ENCODE measurements around the gene LCE6A. TPM values are rescaled to one million over a fixed set of nuclear protein-coding genes. Genes with fewer than 3 reads are reported as not detected.

The LCE6A gene
- total and polyA plus RNA-seq, 2 experiments from 2014 or later = not detected

GRCh38 chr1:152886758-152887409, 44.2 kb downstream of the LCE6A start:
- no peaks in the 10 kb centered on the region for H4K20me1 ChIP-seq (ENCODE audit: insufficient read depth, poor library complexity, severe bottlenecking)
- TF ChIP-seq CTCF (IDR thresholded peaks at IDR 0.05; ENCODE audit: poor library complexity) = no peak
- TF ChIP-seq EZH2 (IDR thresholded peaks at IDR 0.05; ENCODE audit: borderline replicate concordance) = no peak
- no peak for TF ChIP-seq EZH2phosphoT487 (IDR thresholded peaks at IDR 0.05; ENCODE audit: low read depth, severe bottlenecking, unreplicated experiment)
- no peaks in the 10 kb centered on the region for H3K79me2 ChIP-seq
- no peaks in the 10 kb centered on the region for H3K9me2 ChIP-seq (replicated peaks; ENCODE audit: insufficient read depth)
- H3K4me3 ChIP-seq = no peak overlapping the region
- H3K27ac ChIP-seq = no peak overlapping the region
- no peaks in the 10 kb centered on the region for H3K4me1 ChIP-seq (ENCODE audit: insufficient read depth)
- no peaks in the 10 kb centered on the region for H3K36me3 ChIP-seq (replicated peaks; ENCODE audit: insufficient read depth, low read depth)
- 54% methylated on average over 8 of the region's 8 CpGs for WGBS (ENCODE audit: low lambda C conversion rate, missing lambda C conversion rate)
- no peak overlapping the region for H3K4me2 ChIP-seq
- H3K27me3 ChIP-seq = no peaks in the 10 kb centered on the region
- peaks cover 5% of the 10 kb centered on the region for H3K9me3 ChIP-seq (ENCODE audit: low read depth)
- no peak overlapping the region for H2AFZ ChIP-seq
- DNase-seq (ENCODE audit: low spot score) = no peak

- peaks cover 6% of the 10 kb centered on the region for H3K9me3 ChIP-seq (ENCODE audit: low read depth)
- no peaks in the 10 kb centered on the region for H3K36me3 ChIP-seq (replicated peaks; ENCODE audit: insufficient read depth, low read depth)
- no peak overlapping the region for H3K4me3 ChIP-seq
- no peak overlapping the region for H3K4me2 ChIP-seq
- no peak for DNase-seq (ENCODE audit: low spot score)
- H3K4me1 ChIP-seq (ENCODE audit: insufficient read depth) = no peaks in the 10 kb centered on the region
- no peak overlapping the region for H2AFZ ChIP-seq
- no peaks in the 10 kb centered on the region for H4K20me1 ChIP-seq (ENCODE audit: insufficient read depth, poor library complexity, severe bottlenecking)
- 89% methylated on average over 1 of the region's 1 CpG for WGBS (ENCODE audit: low lambda C conversion rate, missing lambda C conversion rate)
- H3K9me2 ChIP-seq (replicated peaks; ENCODE audit: insufficient read depth) = no peaks in the 10 kb centered on the region
- H3K27ac ChIP-seq = no peak overlapping the region
- TF ChIP-seq EZH2 (IDR thresholded peaks at IDR 0.05; ENCODE audit: borderline replicate concordance) (no peak), CTCF (IDR thresholded peaks at IDR 0.05; ENCODE audit: poor library complexity) (no peak), EZH2phosphoT487 (IDR thresholded peaks at IDR 0.05; ENCODE audit: low read depth, severe bottlenecking, unreplicated experiment) (no peak)
- no peaks in the 10 kb centered on the region for H3K27me3 ChIP-seq
- H3K79me2 ChIP-seq = no peaks in the 10 kb centered on the region
These were observed 45.5 kb downstream of the LCE6A start for GRCh38 chr1:152888126-152888525.

Other genes with a start within 250 kb of the LCE6A start
- gene LCE3C, start 242.6 kb upstream of the LCE6A start, total RNA-seq = not detected in 2 replicates
- not detected in 2 replicates for gene LCE3C, start 242.6 kb upstream of the LCE6A start, polyA plus RNA-seq
- not detected in 2 replicates for gene LCE3B, start 229.0 kb upstream of the LCE6A start, total RNA-seq
- gene LCE3B, start 229.0 kb upstream of the LCE6A start, polyA plus RNA-seq = not detected in 2 replicates
- not detected in 2 replicates for gene LCE3A, start 219.8 kb upstream of the LCE6A start, total RNA-seq
- gene LCE3A, start 219.8 kb upstream of the LCE6A start, polyA plus RNA-seq = not detected in 2 replicates
- gene LCE2D, start 179.5 kb upstream of the LCE6A start, total RNA-seq = not detected in 2 replicates
- gene LCE2D, start 179.5 kb upstream of the LCE6A start, polyA plus RNA-seq = not detected in 2 replicates
- not detected in 2 replicates for gene LCE2C, start 167.6 kb upstream of the LCE6A start, total RNA-seq
- gene LCE2C, start 167.6 kb upstream of the LCE6A start, polyA plus RNA-seq = not detected in 2 replicates
- not detected in 2 replicates for gene LCE2B, start 156.7 kb upstream of the LCE6A start, total RNA-seq
- gene LCE2B, start 156.7 kb upstream of the LCE6A start, polyA plus RNA-seq = not detected in 2 replicates
- gene LCE2A, start 144.5 kb upstream of the LCE6A start, total RNA-seq = not detected in 2 replicates
- gene LCE2A, start 144.5 kb upstream of the LCE6A start, polyA plus RNA-seq = not detected in 2 replicates
- gene LCE4A, start 134.7 kb upstream of the LCE6A start, total RNA-seq = not detected in 2 replicates
- gene LCE4A, start 134.7 kb upstream of the LCE6A start, polyA plus RNA-seq = not detected in 2 replicates
- gene KPRP, start 84.8 kb upstream of the LCE6A start, total RNA-seq = not detected in 2 replicates
- gene KPRP, start 84.8 kb upstream of the LCE6A start, polyA plus RNA-seq = not detected in 2 replicates
- not detected in 2 replicates for gene LCE1F, start 67.7 kb upstream of the LCE6A start, total RNA-seq
- not detected in 2 replicates for gene LCE1F, start 67.7 kb upstream of the LCE6A start, polyA plus RNA-seq
- not detected in 2 replicates for gene LCE1E, start 56.6 kb upstream of the LCE6A start, total RNA-seq
- not detected in 2 replicates for gene LCE1E, start 56.6 kb upstream of the LCE6A start, polyA plus RNA-seq
- not detected in 2 replicates for gene LCE1D, start 46.1 kb upstream of the LCE6A start, total RNA-seq
- not detected in 2 replicates for gene LCE1D, start 46.1 kb upstream of the LCE6A start, polyA plus RNA-seq
- not detected in 2 replicates for gene LCE1C, start 36.2 kb upstream of the LCE6A start, total RNA-seq
- gene LCE1C, start 36.2 kb upstream of the LCE6A start, polyA plus RNA-seq = not detected in 2 replicates
- not detected in 2 replicates for gene LCE1B, start 30.9 kb upstream of the LCE6A start, total RNA-seq
- not detected in 2 replicates for gene LCE1B, start 30.9 kb upstream of the LCE6A start, polyA plus RNA-seq
- not detected in 2 replicates for gene LCE1A, start 15.4 kb upstream of the LCE6A start, total RNA-seq
- not detected in 2 replicates for gene LCE1A, start 15.4 kb upstream of the LCE6A start, polyA plus RNA-seq
- not detected in 2 replicates for gene LCE7A, start 17.1 kb downstream of the LCE6A start, total RNA-seq
- gene LCE7A, start 17.1 kb downstream of the LCE6A start, polyA plus RNA-seq = not detected in 2 replicates
- not detected in 2 replicates for gene SMCP, start 35.5 kb downstream of the LCE6A start, total RNA-seq
- gene SMCP, start 35.5 kb downstream of the LCE6A start, polyA plus RNA-seq = not detected in 2 replicates
- 0.52 TPM in 1 of 2 replicates, not detected in the other for gene IVL, start 65.7 kb downstream of the LCE6A start, total RNA-seq
- not detected in 2 replicates for gene IVL, start 65.7 kb downstream of the LCE6A start, polyA plus RNA-seq
- gene SPRR5, start 104.3 kb downstream of the LCE6A start, total RNA-seq = not detected in 2 replicates
- not detected in 2 replicates for gene SPRR5, start 104.3 kb downstream of the LCE6A start, polyA plus RNA-seq
- gene SPRR4, start 127.8 kb downstream of the LCE6A start, total RNA-seq = not detected in 2 replicates
- not detected in 2 replicates for gene SPRR4, start 127.8 kb downstream of the LCE6A start, polyA plus RNA-seq
- gene SPRR1A, start 141.2 kb downstream of the LCE6A start, total RNA-seq = not detected in 2 replicates
- not detected in 2 replicates for gene SPRR1A, start 141.2 kb downstream of the LCE6A start, polyA plus RNA-seq
- not detected in 2 replicates for gene SPRR3, start 158.9 kb downstream of the LCE6A start, total RNA-seq
- 0.40 and 0.72 TPM in 2 replicates for gene SPRR3, start 158.9 kb downstream of the LCE6A start, polyA plus RNA-seq
- gene SPRR1B, start 188.3 kb downstream of the LCE6A start, total RNA-seq = not detected in 2 replicates
- 0.54 TPM in 1 of 2 replicates, not detected in the other for gene SPRR1B, start 188.3 kb downstream of the LCE6A start, polyA plus RNA-seq
- not detected in 2 replicates for gene SPRR2D, start 198.3 kb downstream of the LCE6A start, total RNA-seq
- gene SPRR2D, start 198.3 kb downstream of the LCE6A start, polyA plus RNA-seq = not detected in 2 replicates
- not detected in 2 replicates for gene SPRR2A, start 214.7 kb downstream of the LCE6A start, total RNA-seq
- 1.1 TPM in 1 of 2 replicates, not detected in the other for gene SPRR2A, start 214.7 kb downstream of the LCE6A start, polyA plus RNA-seq
- not detected in 2 replicates for gene SPRR2B, start 228.8 kb downstream of the LCE6A start, total RNA-seq
- gene SPRR2B, start 228.8 kb downstream of the LCE6A start, polyA plus RNA-seq = not detected in 2 replicates